ENCODE results near the gene TPO. TPM values are rescaled to one million over a fixed set of nuclear protein-coding genes. Genes with fewer than 3 reads are reported as not detected.

Gene TPO
- total RNA-seq, 1 experiment from 2014 or later: not detected

DNA sequence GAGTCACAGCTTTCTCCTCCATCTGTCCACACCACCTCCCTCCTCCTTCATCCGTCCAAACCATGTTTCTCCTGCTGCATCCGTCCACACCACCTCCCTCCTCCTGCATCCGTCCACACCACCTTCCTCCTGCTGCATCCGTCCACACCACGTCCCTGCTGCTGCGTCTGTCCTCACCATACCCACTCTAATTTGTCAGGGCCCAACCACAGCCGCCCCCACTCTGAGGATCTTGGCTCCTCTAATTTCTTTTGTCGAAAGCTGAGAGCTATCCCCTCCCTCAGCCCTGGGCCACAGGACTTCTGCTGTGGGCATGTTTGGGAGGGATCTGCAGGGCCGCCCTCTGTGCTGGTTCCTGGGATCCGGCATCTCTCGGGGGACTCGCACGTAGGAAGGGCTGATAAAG lies 67.4 kb downstream of the TPO start:
- no TSS peak for BruUV-seq (replicated peaks)
- no peak overlapping the region for H3K4me3 Mint-ChIP-seq (ENCODE audit: low read depth, unreplicated experiment)
- H3K9me3 Mint-ChIP-seq (ENCODE audit: low read depth, unreplicated experiment): peaks cover 7% of the 10 kb centered on the region
- DNase-seq: no peak
- H3K4me1 Mint-ChIP-seq (ENCODE audit: low read depth, unreplicated experiment): no peaks in the 10 kb centered on the region
- intact Hi-C loops (cut with micrococcal nuclease; ENCODE audit: unreplicated experiment): no loop called here
- no peaks in the 10 kb centered on the region for H3K36me3 Mint-ChIP-seq (ENCODE audit: insufficient read depth, unreplicated experiment)
- H3K27ac Mint-ChIP-seq (ENCODE audit: unreplicated experiment): no peak overlapping the region
- CTCF ChIA-PET: no interaction called here
- TF ChIP-seq, protein P1, sequence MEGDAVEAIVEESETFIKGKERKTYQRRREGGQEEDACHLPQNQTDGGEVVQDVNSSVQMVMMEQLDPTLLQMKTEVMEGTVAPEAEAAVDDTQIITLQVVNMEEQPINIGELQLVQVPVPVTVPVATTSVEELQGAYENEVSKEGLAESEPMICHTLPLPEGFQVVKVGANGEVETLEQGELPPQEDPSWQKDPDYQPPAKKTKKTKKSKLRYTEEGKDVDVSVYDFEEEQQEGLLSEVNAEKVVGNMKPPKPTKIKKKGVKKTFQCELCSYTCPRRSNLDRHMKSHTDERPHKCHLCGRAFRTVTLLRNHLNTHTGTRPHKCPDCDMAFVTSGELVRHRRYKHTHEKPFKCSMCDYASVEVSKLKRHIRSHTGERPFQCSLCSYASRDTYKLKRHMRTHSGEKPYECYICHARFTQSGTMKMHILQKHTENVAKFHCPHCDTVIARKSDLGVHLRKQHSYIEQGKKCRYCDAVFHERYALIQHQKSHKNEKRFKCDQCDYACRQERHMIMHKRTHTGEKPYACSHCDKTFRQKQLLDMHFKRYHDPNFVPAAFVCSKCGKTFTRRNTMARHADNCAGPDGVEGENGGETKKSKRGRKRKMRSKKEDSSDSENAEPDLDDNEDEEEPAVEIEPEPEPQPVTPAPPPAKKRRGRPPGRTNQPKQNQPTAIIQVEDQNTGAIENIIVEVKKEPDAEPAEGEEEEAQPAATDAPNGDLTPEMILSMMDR (IDR thresholded peaks at IDR 0.05; ENCODE audit: unreplicated experiment): no peak
- H3K27me3 Mint-ChIP-seq (ENCODE audit: unreplicated experiment): no peaks in the 10 kb centered on the region

GRCh38 chr2:1481406-1482252 lies 68.4 kb downstream of the TPO start:
- CTCF ChIA-PET: no interaction called here
- no peak for DNase-seq

GRCh38 chr2:1482253-1482675 lies 69.0 kb downstream of the TPO start:
- no TSS peak for BruUV-seq (replicated peaks)
- H3K36me3 Mint-ChIP-seq (ENCODE audit: insufficient read depth, unreplicated experiment): no peaks in the 10 kb centered on the region
- TF ChIP-seq, protein P1 (IDR thresholded peaks at IDR 0.05; ENCODE audit: unreplicated experiment): no peak
- peaks cover 7% of the 10 kb centered on the region for H3K9me3 Mint-ChIP-seq (ENCODE audit: low read depth, unreplicated experiment)
- DNase-seq: no peak
- no peak overlapping the region for H3K27ac Mint-ChIP-seq (ENCODE audit: unreplicated experiment)
- H3K4me3 Mint-ChIP-seq (ENCODE audit: low read depth, unreplicated experiment): no peak overlapping the region
- H3K4me1 Mint-ChIP-seq (ENCODE audit: low read depth, unreplicated experiment): no peaks in the 10 kb centered on the region
- intact Hi-C loops (cut with micrococcal nuclease; ENCODE audit: unreplicated experiment): no loop called here
- H3K27me3 Mint-ChIP-seq (ENCODE audit: unreplicated experiment): no peaks in the 10 kb centered on the region
- CTCF ChIA-PET: no interaction called here

More at GRCh38 chr2:1481406-1482252, 68.4 kb downstream of the TPO start:
- TF ChIP-seq, protein P1 (IDR thresholded peaks at IDR 0.05; ENCODE audit: unreplicated experiment): no peak
- Mint-ChIP-seq H3K36me3 (ENCODE audit: insufficient read depth, unreplicated experiment) (no peaks in the 10 kb centered on the region), H3K4me3 (ENCODE audit: low read depth, unreplicated experiment) (no peak overlapping the region), H3K4me1 (ENCODE audit: low read depth, unreplicated experiment) (no peaks in the 10 kb centered on the region), H3K9me3 (ENCODE audit: low read depth, unreplicated experiment) (peaks cover 7% of the 10 kb centered on the region), H3K27ac (ENCODE audit: unreplicated experiment) (no peak overlapping the region), H3K27me3 (ENCODE audit: unreplicated experiment) (no peaks in the 10 kb centered on the region)
- no TSS peak for BruUV-seq (replicated peaks)
- intact Hi-C loops (cut with micrococcal nuclease; ENCODE audit: unreplicated experiment): no loop called here

DNA sequence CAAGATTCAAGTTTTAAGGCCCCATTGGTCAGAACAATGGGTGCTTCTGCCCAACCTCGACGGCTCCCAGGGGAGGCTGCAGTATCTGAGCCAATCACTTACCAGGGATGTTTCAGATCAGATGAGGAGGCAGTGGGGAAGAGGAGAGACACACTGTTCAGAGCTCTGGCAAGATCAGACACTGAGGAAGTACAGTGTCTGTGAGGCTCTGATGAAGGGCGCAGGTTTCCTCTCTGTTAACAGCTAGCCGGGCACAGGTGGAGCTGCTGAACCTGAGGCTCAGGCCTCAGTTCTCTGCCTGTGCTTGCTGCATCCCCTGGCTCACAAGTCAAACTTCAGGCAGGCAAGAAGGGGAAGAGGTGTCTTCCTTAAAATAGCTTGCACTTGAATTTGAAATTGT lies 69.7 kb downstream of the TPO start:
- Mint-ChIP-seq H3K27me3 (ENCODE audit: unreplicated experiment) (no peaks in the 10 kb centered on the region), H3K36me3 (ENCODE audit: insufficient read depth, unreplicated experiment) (no peaks in the 10 kb centered on the region)

More for the DNA sequence above, 69.7 kb downstream of the TPO start:
- CTCF ChIA-PET: no interaction called here
- no peak overlapping the region for H3K27ac Mint-ChIP-seq (ENCODE audit: unreplicated experiment)
- H3K9me3 Mint-ChIP-seq (ENCODE audit: low read depth, unreplicated experiment): peaks cover 6% of the 10 kb centered on the region
- TF ChIP-seq, protein P1 (IDR thresholded peaks at IDR 0.05; ENCODE audit: unreplicated experiment): no peak
- no TSS peak for BruUV-seq (replicated peaks)
- DNase-seq: no peak
- intact Hi-C loops (cut with micrococcal nuclease; ENCODE audit: unreplicated experiment): no loop called here
- H3K4me1 Mint-ChIP-seq (ENCODE audit: low read depth, unreplicated experiment): no peaks in the 10 kb centered on the region
- no peak overlapping the region for H3K4me3 Mint-ChIP-seq (ENCODE audit: low read depth, unreplicated experiment)

Measured in Calu3 (cell line).